Measurements from ENCODE around the gene KIAA0753.

- TF ChIP-seq CTCF (IDR thresholded peaks at IDR 0.05; ENCODE audit: low read length) (no peak), EZH2 (IDR thresholded peaks at IDR 0.05; ENCODE audit: borderline replicate concordance, low read length) (no peak)
Measured at GRCh38 chr17:6642592-6642991, 2.1 kb upstream of the KIAA0753 start.
